HCEC 1CT (cell line): Measurements from ENCODE around the gene TBCD.
A peak's percentile ranks its signal among the peaks of the same experiment; 100 is the strongest.

ENCODE experiments used
- DNase-seq: peaks from one replicate; pipeline ENCODE4 v3.0.0-alpha.2; 2017

The TBCD gene

GRCh38 chr17:82751571-82752370 is at the start of gene TBCD:
Gene TBCD (plus strand): TSS chr17:82752065. CDS start chr17:82752194, 129 bp downstream.
- peak; percentile 83 for DNase-seq

- DNase-seq = no peak
Observed at GRCh38 chr17:82702231-82702927, 49.5 kb upstream of the TBCD start.

GRCh38 chr17:82703036-82703745 is 48.7 kb upstream of the TBCD start:
- DNase-seq = no peak

GRCh38 chr17:82703935-82704865 is 47.7 kb upstream of the TBCD start:
- no peak for DNase-seq

GRCh38 chr17:82704886-82705285 is 47.0 kb upstream of the TBCD start:
- no peak for DNase-seq

GRCh38 chr17:82705756-82706155 is 46.1 kb upstream of the TBCD start:
- no peak for DNase-seq

- DNase-seq = no peak
Observed at GRCh38 chr17:82709024-82709675, 42.7 kb upstream of the TBCD start.

GRCh38 chr17:82709676-82710498 is 42.0 kb upstream of the TBCD start:
- DNase-seq = no peak

GRCh38 chr17:82710499-82711232 is 41.2 kb upstream of the TBCD start:
- no peak for DNase-seq

GRCh38 chr17:82713071-82713723 is 38.7 kb upstream of the TBCD start:
- DNase-seq = no peak

GRCh38 chr17:82716203-82717010 is 35.5 kb upstream of the TBCD start, which contains the start of gene FN3KRP:
Gene FN3KRP (plus strand): TSS chr17:82716706. CDS start chr17:82716756, 50 bp downstream.
- peak; percentile 93 for DNase-seq

- DNase-seq = no peak
Observed at GRCh38 chr17:82718986-82719685, 32.7 kb upstream of the TBCD start.

GRCh38 chr17:82720204-82720603 is 31.7 kb upstream of the TBCD start:
- no peak for DNase-seq

- DNase-seq = no peak
Observed at GRCh38 chr17:82722341-82723013, 29.4 kb upstream of the TBCD start.

GRCh38 chr17:82723169-82723807 is 28.6 kb upstream of the TBCD start:
- DNase-seq = no peak

- no peak for DNase-seq
Observed at GRCh38 chr17:82726427-82726826, 25.4 kb upstream of the TBCD start.
